T47D (cell line): ENCODE measurements around the gene TNS2.

Experiments used
- DNase-seq, 2 experiments: peaks; one replicate each; pipeline versions ENCODE4 v3.0.0 to v3.0.0-alpha.2; 2011 to 2012; ENCODE audit warnings: low read depth in 1 of 2, low spot score in 1 of 2
- JUND ChIP-seq: IDR thresholded peaks from 2 replicates; pipeline ENCODE4 v1.6.1; 2012; ENCODE audit warnings: low read depth
- in situ Hi-C: cut with HindIII; loops from 2 replicates; pipeline ENCODE4 v1.10.0; 2016; ENCODE audit warnings: low sequenced_read_pairs, low pct_unique_long_range_greater_than_20kb

The TNS2 gene

GRCh38 chr12:53071591-53072551 is 22.0 kb downstream of the TNS2 start:
- no peak for TF ChIP-seq JUND
- in situ Hi-C loops: no loop called here
- DNase-seq: no peak

GRCh38 chr12:53073881-53074280 is 24.0 kb downstream of the TNS2 start:
- TF ChIP-seq JUND: no peak
- DNase-seq: peak; percentile 68
- in situ Hi-C loops: no loop called here

- DNase-seq: no peak
- in situ Hi-C loops: no loop called here
- no peak for TF ChIP-seq JUND
Observed at GRCh38 chr12:53074283-53074998, 24.6 kb downstream of the TNS2 start.

GRCh38 chr12:53074999-53075370 is 25.1 kb downstream of the TNS2 start:
- in situ Hi-C loops: no loop called here
- no peak for TF ChIP-seq JUND
- no peak for DNase-seq

- TF ChIP-seq JUND: no peak
- in situ Hi-C loops: no loop called here
Observed at GRCh38 chr12:53076461-53076860, 26.6 kb downstream of the TNS2 start.

GRCh38 chr12:53077030-53077429 is 27.2 kb downstream of the TNS2 start:
- in situ Hi-C loops: no loop called here
- DNase-seq: no peak
- TF ChIP-seq JUND: no peak

More at GRCh38 chr12:53076461-53076860, 26.6 kb downstream of the TNS2 start:
- no peak for DNase-seq

GRCh38 chr12:53078425-53079225 is 28.8 kb downstream of the TNS2 start:
- in situ Hi-C loops: no loop called here
- peak in 1 of 2 experiments; percentile 74 for DNase-seq
- no peak for TF ChIP-seq JUND

GRCh38 chr12:53079226-53080117 is 29.6 kb downstream of the TNS2 start, which contains the start of gene SPRYD3:
Gene SPRYD3, minus strand, starts transcription at chr12:53079390. Its CDS starts 57 bp downstream, at chr12:53079333.
- in situ Hi-C loops: no loop called here
- peak; percentile 99 to 100 for DNase-seq
- no peak for TF ChIP-seq JUND

- in situ Hi-C loops: no loop called here
- DNase-seq: no peak
- no peak for TF ChIP-seq JUND
Observed at GRCh38 chr12:53082637-53083175, 32.8 kb downstream of the TNS2 start.

- no peak for DNase-seq
- TF ChIP-seq JUND: no peak
- in situ Hi-C loops: no loop called here
Observed at GRCh38 chr12:53086361-53086760, 36.5 kb downstream of the TNS2 start.

GRCh38 chr12:53090105-53090504 is 40.2 kb downstream of the TNS2 start:
- in situ Hi-C loops: no loop called here
- no peak for TF ChIP-seq JUND
- DNase-seq: no peak

- DNase-seq: no peak
- TF ChIP-seq JUND: no peak
- in situ Hi-C loops: no loop called here
Observed at GRCh38 chr12:53090554-53090953, 40.7 kb downstream of the TNS2 start.
